Activated T-helper 2 cell treated with anti-CD3 and anti-CD28 coated beads, Interferon-gamma antibody, Interleukin-2, Interleukin-4, amounts not matched to agents 10 μg/mL and 5 μg/mL and 100 μg/mL, durations not matched to agents 14 hours and 24 hours and 36 hours (primary cell): ENCODE measurements around the gene DDTL. TPM values are rescaled to one million over a fixed set of nuclear protein-coding genes. Genes with fewer than 3 reads are reported as not detected.
"Not testable (repeated sequence)": the region's sequence is repeated elsewhere in the genome, so short reads cannot be mapped to it uniquely, and the experiment has no call there.

Source experiments
- DNase-seq: peaks from one replicate; pipeline ENCODE4 v3.0.0; 2021; ENCODE audit warnings: low spot score
- H3K27ac Mint-ChIP-seq: one replicate; pipeline ENCODE4 v1.8.0; 2021; ENCODE audit warnings: mixed read lengths
- H3K27me3 Mint-ChIP-seq: one replicate; pipeline ENCODE4 v1.8.0; 2021; ENCODE audit warnings: low read depth, mixed read lengths
- H3K36me3 Mint-ChIP-seq: one replicate; pipeline ENCODE4 v1.8.0; 2021; ENCODE audit warnings: low read depth, mixed read lengths
- H3K4me1 Mint-ChIP-seq: one replicate; pipeline ENCODE4 v1.8.0; 2021; ENCODE audit warnings: low read depth, mixed read lengths
- H3K4me3 Mint-ChIP-seq: one replicate; pipeline ENCODE4 v1.8.0; 2021; ENCODE audit warnings: low read depth, mild to moderate bottlenecking, moderate library complexity, mixed read lengths
- H3K9me3 Mint-ChIP-seq: one replicate; pipeline ENCODE4 v1.8.0; 2021; ENCODE audit warnings: mixed read lengths
- intact Hi-C: fragments of 100-400 bp; cut with micrococcal nuclease; formaldehyde crosslinking; loops from one replicate; pipeline ENCODE4 v1.15.1; 2023
- total RNA-seq: library from RNA; stranded (reverse); gene quantifications from 2 replicates; pipeline ENCODE4 v1.2.3, GENCODE V29; 2022

Gene DDTL
- 4.4 and 4.8 TPM in 2 replicates for total RNA-seq

DNA sequence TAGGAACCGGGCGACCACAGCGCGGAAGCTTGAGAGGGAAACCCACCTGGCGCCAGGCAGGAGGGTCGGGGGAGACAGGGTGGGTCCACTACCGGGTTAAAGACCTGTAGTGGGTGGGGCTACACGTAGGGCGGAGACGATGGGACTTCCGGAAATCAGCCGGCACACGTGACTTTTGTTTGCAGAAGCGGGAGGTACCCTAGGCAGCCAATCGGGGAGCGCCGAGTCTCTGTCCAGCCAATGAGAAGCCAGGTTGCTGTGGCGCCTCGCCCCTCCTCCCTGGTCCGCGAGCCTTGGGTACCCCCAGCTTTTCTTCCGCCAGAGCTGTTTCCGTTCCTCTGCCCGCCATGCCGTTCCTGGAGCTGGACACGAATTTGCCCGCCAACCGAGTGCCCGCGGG lies at the start of gene DDTL:
Gene DDTL (plus strand): TSS at position 321 of the 400 bp plus-strand sequence. CDS start 27 bp downstream, at position 348.
- H3K4me3 Mint-ChIP-seq, H3K9me3 Mint-ChIP-seq, H3K27me3 Mint-ChIP-seq, intact Hi-C loops, H3K27ac Mint-ChIP-seq, DNase-seq: not testable (repeated sequence)
- peaks cover 26% of the 10 kb centered on the region for H3K36me3 Mint-ChIP-seq
- peaks cover 12% of the 10 kb centered on the region for H3K4me1 Mint-ChIP-seq

DNA sequence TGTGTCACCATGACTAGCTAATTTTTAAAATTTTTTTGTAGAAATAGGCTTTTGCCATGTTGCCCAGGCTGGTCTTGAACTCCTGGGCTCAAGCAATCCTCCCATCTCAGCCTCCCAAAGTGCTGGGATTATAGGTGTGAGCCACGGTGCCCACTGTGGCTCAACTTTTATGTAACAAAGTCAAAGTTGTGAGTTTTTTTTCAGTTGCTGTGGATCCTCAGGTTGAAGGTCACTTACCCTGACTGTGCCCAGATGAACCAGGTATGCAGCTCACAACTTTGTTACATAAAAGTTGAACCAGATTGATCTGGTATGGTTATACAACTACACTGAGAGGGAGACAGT lies 46.4 kb upstream of the DDTL start:
- H3K4me1 Mint-ChIP-seq, H3K27me3 Mint-ChIP-seq, H3K27ac Mint-ChIP-seq, DNase-seq, H3K4me3 Mint-ChIP-seq, intact Hi-C loops, H3K36me3 Mint-ChIP-seq: not testable (repeated sequence)
- H3K9me3 Mint-ChIP-seq, result peaks cover 11% of the 10 kb centered on the region

DNA sequence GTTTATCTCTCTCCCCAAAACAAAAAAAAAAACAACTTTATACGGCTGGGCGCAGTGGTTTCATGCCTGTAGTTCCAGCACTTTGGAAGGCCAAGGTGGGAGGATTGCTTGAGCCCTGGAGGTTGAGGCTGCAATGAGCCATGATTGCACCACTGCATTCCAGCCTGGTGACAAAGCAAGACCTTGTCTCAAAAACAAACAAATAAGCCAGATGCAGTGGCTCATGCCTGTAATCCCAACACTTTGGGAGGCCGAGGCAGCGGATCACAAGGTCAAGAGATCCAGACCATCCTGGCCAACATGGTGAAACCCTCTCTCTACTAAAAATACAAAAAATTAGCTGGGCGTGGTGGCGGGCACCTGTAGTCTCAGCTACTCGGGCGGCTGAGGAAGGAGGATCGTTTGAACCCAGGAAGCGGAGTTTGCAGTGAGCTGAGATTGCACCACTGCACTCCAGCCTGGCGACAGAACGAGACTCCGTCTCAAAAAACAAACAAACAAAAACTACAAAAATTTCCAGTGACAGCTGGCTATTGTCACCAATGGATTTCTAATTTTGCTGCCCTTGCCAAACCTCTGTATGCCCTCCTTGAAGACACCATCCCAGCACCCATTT lies 45.0 kb upstream of the DDTL start:
- intact Hi-C loops, H3K36me3 Mint-ChIP-seq, H3K27me3 Mint-ChIP-seq, H3K27ac Mint-ChIP-seq, DNase-seq, H3K4me1 Mint-ChIP-seq, H3K4me3 Mint-ChIP-seq: not testable (repeated sequence)
- peaks cover 12% of the 10 kb centered on the region for H3K9me3 Mint-ChIP-seq

DNA sequence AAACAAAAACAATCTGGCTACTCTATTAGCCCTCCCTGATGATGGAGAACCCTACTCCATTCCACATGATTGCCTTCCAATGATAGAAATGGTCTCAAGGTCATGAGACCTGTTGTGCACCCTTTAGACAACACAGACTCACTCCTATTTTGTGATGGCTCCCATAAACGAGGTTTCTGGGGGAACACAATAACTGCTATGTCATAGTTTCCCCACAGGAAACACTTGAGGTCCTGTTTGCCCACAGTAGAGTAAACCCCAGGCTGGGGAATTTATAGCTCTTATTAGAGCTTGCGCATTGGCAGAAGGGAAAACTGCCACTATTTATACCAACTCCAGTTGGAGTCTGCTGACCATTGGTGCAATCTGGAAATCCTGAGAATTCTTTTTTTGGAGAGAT lies 43.8 kb upstream of the DDTL start:
- intact Hi-C loops, result no loop called here
- Mint-ChIP-seq H3K27me3 (peaks cover 3% of the 10 kb centered on the region), H3K4me1 (no peaks in the 10 kb centered on the region), H3K27ac (no peak overlapping the region), H3K9me3 (peaks cover 12% of the 10 kb centered on the region), H3K36me3 (no peaks in the 10 kb centered on the region), H3K4me3 (no peak overlapping the region)
- no peak for DNase-seq

DNA sequence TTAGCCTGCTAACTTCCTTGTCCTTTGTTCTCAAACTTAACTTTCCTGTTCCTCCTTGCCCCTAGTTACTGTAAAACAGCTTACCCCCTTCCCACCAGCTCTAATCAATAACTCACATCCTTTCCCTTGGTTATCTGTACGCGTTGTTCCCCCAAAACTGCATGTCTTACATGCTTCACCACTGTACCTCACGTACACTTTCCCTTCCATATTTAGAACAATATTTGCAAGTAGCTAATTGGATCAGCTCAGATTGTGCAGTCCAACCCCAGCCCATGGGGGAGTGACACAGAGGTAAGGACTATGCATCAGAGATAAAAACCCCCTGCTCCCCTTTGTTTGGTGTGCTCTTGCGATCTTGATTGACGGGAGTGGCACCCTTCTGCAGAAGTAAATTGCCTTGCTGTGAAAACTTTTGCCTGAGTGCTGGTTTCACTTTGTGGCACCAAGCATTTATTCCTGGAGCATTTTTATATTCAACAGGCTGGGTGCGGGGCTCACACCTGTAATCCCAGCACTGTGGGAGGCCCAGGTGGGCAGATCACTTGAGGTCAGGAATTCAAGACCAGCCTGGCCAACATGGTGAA lies 41.6 kb upstream of the DDTL start:
- no peak overlapping the region for H3K4me3 Mint-ChIP-seq
- H3K36me3 Mint-ChIP-seq, result no peaks in the 10 kb centered on the region
- peaks cover 3% of the 10 kb centered on the region for H3K27me3 Mint-ChIP-seq

DNA sequence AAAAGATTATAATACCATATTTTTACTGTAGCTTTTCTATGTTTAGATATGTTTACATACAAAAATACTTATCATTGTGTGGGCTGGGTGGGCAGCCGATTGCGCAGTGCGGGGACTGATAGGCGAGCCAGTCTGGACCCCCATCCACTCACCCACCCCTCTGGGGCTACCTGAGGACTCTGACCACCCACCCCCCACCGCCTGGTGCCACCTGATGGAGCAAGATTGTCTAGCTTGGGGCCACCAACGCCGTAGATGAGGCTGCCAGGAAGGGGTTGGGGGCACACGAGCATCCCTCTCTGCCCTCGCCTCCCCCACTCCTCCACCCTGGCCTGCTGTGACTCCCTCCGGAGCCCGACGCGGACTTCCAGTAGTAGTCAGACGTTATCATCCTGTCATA lies 40.1 kb upstream of the DDTL start:
- H3K4me1 Mint-ChIP-seq, result no peaks in the 10 kb centered on the region
- intact Hi-C loops, result no loop called here
- no peak overlapping the region for H3K27ac Mint-ChIP-seq
- no peaks in the 10 kb centered on the region for H3K36me3 Mint-ChIP-seq
- peaks cover 18% of the 10 kb centered on the region for H3K9me3 Mint-ChIP-seq
- no peak overlapping the region for H3K4me3 Mint-ChIP-seq
- DNase-seq, result no peak
- H3K27me3 Mint-ChIP-seq, result peaks cover 5% of the 10 kb centered on the region

More for the DNA sequence above, 41.6 kb upstream of the DDTL start:
- H3K27ac Mint-ChIP-seq, result no peak overlapping the region
- peaks cover 12% of the 10 kb centered on the region for H3K9me3 Mint-ChIP-seq
- DNase-seq, result no peak
- H3K4me1 Mint-ChIP-seq, result no peaks in the 10 kb centered on the region
- intact Hi-C loops, result no loop called here

DNA sequence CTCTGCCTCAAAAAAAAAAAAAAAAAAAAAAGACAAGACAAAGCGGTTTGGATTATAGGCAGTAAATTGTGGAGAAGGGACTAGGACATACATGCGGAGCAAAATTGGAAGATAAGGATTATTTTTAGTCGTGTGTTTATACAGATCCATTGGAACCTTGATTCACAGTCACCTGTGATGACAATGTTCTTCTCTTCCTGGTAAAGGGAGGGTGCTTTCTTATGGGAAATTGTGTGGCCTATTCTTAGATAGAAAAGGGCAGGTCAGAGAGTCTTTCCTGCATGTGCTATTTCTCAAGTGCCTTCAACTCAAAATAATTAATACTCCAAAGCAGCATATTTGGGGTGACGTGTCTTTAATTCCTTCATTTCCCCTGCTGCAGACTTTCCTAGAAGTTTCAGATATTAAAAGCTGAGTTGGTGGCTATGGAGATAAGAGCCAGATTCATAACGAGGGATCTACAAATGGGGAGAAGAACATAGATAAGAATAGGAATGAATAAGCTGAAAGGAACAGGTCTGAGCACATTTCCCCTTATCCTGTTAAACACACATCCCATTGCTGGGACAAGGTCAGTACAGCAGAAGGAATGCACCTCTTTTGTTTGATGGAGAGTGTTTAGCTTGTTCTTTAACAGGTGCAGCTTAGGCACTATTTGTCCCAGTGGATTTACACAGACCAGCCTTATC lies 28.2 kb upstream of the DDTL start:
- H3K4me1 Mint-ChIP-seq, result peaks cover 4% of the 10 kb centered on the region
- intact Hi-C loops, result no loop called here
- H3K27me3 Mint-ChIP-seq, result peaks cover 13% of the 10 kb centered on the region
- H3K36me3 Mint-ChIP-seq, result no peaks in the 10 kb centered on the region
- no peak overlapping the region for H3K4me3 Mint-ChIP-seq
- H3K9me3 Mint-ChIP-seq, result no peaks in the 10 kb centered on the region
- DNase-seq, result no peak
- H3K27ac Mint-ChIP-seq, result no peak overlapping the region

DNA sequence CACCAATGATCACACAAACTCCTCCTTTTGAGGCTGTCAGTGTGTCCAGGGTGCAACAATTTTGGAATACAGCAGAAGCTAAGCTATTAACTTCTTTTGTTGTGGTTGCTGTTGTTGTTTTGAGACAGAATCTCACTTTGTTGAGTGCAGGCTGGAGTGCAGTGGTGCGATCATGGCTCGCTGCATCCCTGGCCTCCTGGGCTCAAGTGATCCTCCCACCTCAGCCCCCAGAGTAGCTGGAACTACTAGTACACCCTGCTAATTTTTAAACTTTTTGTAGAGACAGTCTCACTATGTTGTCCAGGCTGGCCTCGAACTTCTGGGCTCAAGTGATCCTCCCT lies 27.7 kb upstream of the DDTL start:
- intact Hi-C loops, result no loop called here
- no peak for DNase-seq
- Mint-ChIP-seq H3K27me3 (peaks cover 11% of the 10 kb centered on the region), H3K36me3 (no peaks in the 10 kb centered on the region), H3K4me3 (no peak overlapping the region), H3K4me1 (peaks cover 4% of the 10 kb centered on the region), H3K27ac (no peak overlapping the region), H3K9me3 (no peaks in the 10 kb centered on the region)

DNA sequence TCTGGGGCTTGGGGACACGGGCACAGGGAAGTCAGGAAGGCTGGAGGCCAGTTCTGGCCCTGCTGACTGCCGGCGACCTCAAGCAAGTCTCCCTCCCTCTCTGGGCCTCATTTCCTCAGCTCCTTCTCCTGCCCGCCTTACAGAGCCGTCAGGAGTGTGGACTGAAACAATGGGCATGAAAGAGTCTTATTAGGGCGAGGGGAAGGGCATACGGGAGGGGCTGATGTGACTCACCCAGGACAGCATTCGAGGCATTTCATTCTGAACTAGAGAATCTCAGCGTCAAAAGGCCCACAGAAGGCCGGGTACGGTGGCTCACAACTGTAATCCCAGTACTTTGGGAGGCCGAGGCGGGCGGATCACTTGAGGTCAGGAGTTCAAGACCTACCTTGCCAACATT lies 26.5 kb upstream of the DDTL start:
- intact Hi-C loops, H3K36me3 Mint-ChIP-seq, H3K4me3 Mint-ChIP-seq, DNase-seq, H3K27ac Mint-ChIP-seq, H3K4me1 Mint-ChIP-seq, H3K9me3 Mint-ChIP-seq: not testable (repeated sequence)
- H3K27me3 Mint-ChIP-seq, result peaks cover 16% of the 10 kb centered on the region

DNA sequence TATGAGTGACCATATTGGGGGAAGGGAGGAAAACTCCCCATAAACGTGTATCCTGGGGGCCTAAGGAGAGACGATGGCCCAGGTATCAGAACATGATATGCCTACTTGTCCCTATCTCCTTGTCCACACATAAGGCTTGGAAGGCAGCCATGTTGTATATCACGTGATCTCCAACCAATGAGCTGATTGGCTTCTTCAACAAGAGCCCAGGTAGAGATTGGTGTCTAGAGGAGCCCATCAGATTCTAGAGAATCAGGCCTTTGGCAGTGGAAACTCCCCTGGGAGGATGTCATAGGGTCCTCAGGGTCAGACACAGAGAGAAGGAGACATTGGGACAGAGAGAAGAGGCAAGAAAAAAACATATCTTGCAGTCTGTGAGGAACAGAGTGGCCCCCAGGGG lies 19.3 kb upstream of the DDTL start:
- H3K36me3 Mint-ChIP-seq, intact Hi-C loops, H3K9me3 Mint-ChIP-seq, H3K27ac Mint-ChIP-seq, DNase-seq, H3K4me1 Mint-ChIP-seq, H3K4me3 Mint-ChIP-seq: not testable (repeated sequence)
- peaks cover 20% of the 10 kb centered on the region for H3K27me3 Mint-ChIP-seq

DNA sequence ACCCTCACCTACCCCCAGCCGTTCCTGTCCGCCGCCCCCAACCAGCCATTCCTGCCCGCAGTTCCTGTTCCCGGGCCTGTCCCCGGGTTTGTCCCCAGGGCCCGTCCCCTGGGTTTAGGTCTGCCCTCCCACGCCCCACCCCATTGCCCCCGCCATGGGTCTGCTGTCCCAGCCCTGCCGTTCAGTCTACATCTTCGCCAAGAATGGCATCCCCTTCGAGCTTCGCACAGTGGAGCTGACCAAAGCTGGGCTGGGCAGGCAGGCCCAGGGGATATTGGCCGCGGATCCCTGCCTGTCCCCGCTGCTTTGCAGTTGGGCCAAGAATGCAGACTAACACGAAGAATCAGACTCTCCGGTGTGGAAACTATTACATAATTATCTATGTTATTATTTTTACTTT lies 16.9 kb upstream of the DDTL start:
- peaks cover 10% of the 10 kb centered on the region for H3K27me3 Mint-ChIP-seq
- H3K9me3 Mint-ChIP-seq, H3K4me3 Mint-ChIP-seq, H3K4me1 Mint-ChIP-seq, H3K27ac Mint-ChIP-seq, DNase-seq, H3K36me3 Mint-ChIP-seq: not testable (repeated sequence)
- intact Hi-C loops, result loop anchor here (10.0 kb wide), 1 partner anchor 85 kb away; no protein-coding TSS in a partner anchor

DNA sequence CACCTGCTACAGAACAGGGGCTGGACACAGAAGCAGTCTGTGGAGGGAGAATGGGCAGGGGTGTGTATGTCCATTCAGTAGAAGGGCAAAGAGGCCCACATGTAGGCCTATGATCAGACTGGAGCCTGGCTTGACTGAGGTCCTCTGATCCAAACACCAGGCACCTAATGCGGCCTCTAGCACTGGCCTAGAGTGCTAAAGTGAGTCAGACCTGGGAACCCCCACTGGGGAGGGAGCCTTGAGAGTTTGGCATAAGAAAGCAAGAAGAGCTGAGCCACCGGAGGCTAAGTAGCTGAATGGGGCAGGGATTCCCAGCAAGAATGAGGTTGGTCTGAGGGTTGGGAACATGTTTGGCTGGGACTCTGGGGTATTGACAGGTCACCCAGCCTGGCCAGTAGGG lies 15.3 kb upstream of the DDTL start:
- not testable (repeated sequence) for H3K36me3 Mint-ChIP-seq, H3K4me3 Mint-ChIP-seq, H3K27ac Mint-ChIP-seq, H3K4me1 Mint-ChIP-seq, H3K27me3 Mint-ChIP-seq, DNase-seq, H3K9me3 Mint-ChIP-seq
- intact Hi-C loops, result loop anchor here (10.0 kb wide), 1 partner anchor 87 kb away; no protein-coding TSS in a partner anchor

DNA sequence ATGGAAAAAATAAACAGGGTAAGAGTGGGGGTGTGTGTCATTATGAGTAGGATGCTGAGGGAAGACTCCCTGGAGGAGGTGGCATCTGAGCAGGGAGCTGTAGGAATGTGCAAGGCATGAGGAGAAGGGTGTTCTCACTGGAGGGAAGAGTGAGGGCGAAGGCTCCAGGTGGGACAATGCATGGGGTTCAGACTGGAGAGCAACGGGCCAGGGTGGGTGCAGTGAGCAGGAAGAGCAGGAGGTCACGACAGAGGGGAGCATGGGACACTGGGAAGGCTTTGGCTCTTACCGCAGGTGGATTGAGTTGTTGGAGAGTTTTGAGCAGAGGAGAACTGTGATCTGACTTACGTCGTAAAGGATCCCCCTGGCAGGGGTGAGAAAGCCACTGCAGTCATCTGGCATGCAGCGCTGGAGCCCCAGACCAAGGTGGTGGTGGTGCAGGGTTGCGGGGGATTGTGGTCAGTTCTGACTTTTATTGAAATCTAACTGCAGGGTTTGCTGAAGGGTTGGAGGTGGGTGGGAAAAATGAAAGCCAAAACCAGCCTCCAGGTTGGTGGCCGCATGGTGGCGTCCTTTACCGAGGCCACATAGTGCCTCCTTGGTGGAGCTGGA lies 13.8 kb upstream of the DDTL start:
- H3K27me3 Mint-ChIP-seq, H3K36me3 Mint-ChIP-seq, H3K4me1 Mint-ChIP-seq, H3K4me3 Mint-ChIP-seq, H3K9me3 Mint-ChIP-seq, H3K27ac Mint-ChIP-seq, DNase-seq: not testable (repeated sequence)
- intact Hi-C loops, result loop anchor here (10.0 kb wide), 1 partner anchor 88 kb away; no protein-coding TSS in a partner anchor
